SJSA1 (cell line): Measurements from ENCODE around the gene ZNF700. TPM values are rescaled to one million over a fixed set of nuclear protein-coding genes. Genes with fewer than 3 reads are reported as not detected.
"Not testable (repeated sequence)": the region's sequence is repeated elsewhere in the genome, so short reads cannot be mapped to it uniquely, and the experiment has no call there.

Source experiments
- DNase-seq, 2 experiments: peaks; one replicate each; pipeline ENCODE4 v3.0.0-alpha.2; 2015 to 2020; ENCODE audit warnings: low spot score in 2 of 2, low read depth in 1 of 2
- H3K27ac ChIP-seq: fragments of 250-450 bp; sonication (Bioruptor Pico); 2 replicates; pipeline ENCODE4 v1.5.1; 2020; ENCODE audit warnings: mild to moderate bottlenecking, moderate library complexity
- H3K27me3 ChIP-seq: fragments of 250-450 bp; sonication (Bioruptor Pico); replicated peaks from 2 replicates; pipeline ENCODE4 v1.5.1; 2020; ENCODE audit warnings: mild to moderate bottlenecking, moderate library complexity
- H3K36me3 ChIP-seq: fragments of 250-450 bp; sonication (Bioruptor Pico); 2 replicates; pipeline ENCODE4 v1.5.1; 2020; ENCODE audit warnings: mild to moderate bottlenecking
- H3K4me1 ChIP-seq: fragments of 250-450 bp; sonication (Bioruptor Pico); replicated peaks from 2 replicates; pipeline ENCODE4 v1.6.1; 2021; ENCODE audit warnings: mild to moderate bottlenecking
- H3K4me3 ChIP-seq: fragments of 250-450 bp; sonication (Bioruptor Pico); 2 replicates; pipeline ENCODE4 v1.5.1; 2020; ENCODE audit warnings: mild to moderate bottlenecking
- H3K9me3 ChIP-seq: fragments of 250-450 bp; sonication (Bioruptor Pico); replicated peaks from 2 replicates; pipeline ENCODE4 v1.5.1; 2020; ENCODE audit warnings: mild to moderate bottlenecking
- total RNA-seq: library from RNA; depleted of rRNA; stranded (reverse); fragments of >200 nt; shearing (Covaris generic); gene quantifications from 2 replicates; pipeline ENCODE4 v1.2.3, GENCODE V29; 2014; rRNA removed

Gene ZNF700
- total RNA-seq: 8.3 and 10.7 TPM in 2 replicates

DNA sequence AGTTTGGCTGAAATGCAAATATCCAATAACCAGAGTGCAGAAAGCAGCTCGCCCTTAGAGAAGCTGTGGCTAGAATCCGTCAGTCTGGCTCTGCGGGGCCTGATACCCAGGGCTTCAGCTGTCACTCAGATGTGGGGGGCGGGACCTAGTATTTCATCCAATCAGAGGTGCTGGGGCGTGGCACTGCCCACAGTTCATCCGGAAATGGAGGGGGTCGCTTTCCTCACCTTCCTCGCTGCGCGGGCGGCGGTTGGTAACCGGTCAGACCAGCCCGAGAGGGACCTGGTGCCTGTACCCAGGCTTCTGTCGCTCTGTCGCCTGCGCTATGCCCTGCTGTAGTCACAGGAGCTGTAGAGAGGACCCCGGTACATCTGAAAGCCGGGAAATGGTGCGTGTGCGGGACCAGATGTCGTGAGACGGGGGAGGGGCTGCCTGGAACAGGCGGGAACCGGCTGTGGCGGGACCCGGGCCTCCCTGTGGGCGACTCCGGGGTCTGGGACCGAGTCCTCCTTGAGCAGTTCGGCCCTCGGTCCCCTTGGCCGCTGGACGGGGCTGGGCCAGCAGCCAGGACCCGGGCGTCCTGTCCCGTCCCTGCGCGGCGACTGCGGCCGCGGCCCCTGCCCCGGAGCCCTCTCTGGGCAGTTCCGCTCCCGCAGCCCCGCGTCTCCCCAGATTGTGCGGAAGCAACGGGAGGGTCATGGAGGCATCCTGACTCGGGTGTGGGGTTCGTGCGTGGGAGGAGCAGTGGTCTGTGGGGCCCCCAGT, at the start of gene ZNF700:
TSS of gene ZNF700 (plus strand) at position 222 of the 765 bp plus-strand sequence. CDS start at position 326, 104 bp downstream.
- Histone ChIP-seq H3K9me3 (no peaks in the 10 kb centered on the region), H3K4me3 (peak within 1 kb of the TSS; percentile 81), H3K4me1 (peaks cover 4% of the 10 kb centered on the region), H3K27me3 (no peaks in the 10 kb centered on the region), H3K27ac (peak within 1 kb of the TSS; percentile 92), H3K36me3 (peaks cover 18% of the 10 kb centered on the region)
- DNase-seq: peak; percentile 82 to 94

DNA sequence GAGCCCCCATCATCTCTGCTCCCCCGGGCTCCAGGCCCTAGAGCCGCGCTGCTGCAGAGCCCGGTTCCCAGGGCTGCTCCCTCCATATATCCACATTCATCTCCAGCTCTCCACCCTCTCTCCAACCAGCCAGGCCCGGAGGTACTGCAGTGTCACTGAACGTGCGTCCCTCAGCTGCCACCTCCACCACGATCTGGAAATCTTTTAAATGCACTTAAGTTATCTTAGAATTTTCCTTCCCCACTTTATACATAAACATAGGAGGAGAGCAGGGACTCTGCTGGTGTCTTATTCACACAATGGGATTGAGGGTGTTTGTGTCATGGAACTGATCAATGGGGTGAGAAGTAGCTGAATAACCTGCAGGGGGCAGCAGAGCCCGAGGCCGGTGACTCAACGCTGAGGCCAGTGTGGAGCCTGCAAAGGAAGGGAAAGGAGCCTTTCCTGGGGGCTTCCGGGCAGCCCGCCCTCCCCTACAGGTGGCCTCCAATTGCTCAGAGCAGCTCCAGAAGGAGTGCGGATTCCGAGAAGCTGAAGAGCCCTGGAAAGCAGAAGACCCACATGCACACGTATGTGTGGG, 45.1 kb upstream of the ZNF700 start:
- not testable (repeated sequence) for H3K9me3 ChIP-seq, H3K27ac ChIP-seq, DNase-seq, H3K4me1 ChIP-seq, H3K27me3 ChIP-seq, H3K4me3 ChIP-seq, H3K36me3 ChIP-seq

DNA sequence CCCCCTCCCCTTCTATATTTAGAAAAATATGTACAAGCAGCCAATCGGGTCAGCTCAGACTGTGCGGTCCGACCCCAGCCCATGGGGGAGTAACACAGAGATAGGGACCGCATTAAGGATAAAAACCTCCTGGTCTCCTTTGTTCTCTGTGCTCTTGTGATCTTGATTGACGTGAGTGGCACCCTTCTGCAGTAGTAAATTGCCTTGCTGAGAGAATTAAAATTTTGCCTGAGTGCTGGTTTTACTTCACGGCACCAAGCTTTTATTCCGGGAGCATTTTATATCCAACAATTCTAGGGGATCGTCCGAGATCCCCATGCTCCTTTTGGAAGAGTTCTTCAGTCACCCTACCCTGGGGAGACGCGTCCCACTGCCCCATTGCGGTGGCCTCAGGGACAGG, 44.3 kb upstream of the ZNF700 start:
- Histone ChIP-seq H3K27me3 (no peaks in the 10 kb centered on the region), H3K9me3 (no peaks in the 10 kb centered on the region), H3K27ac (no peak overlapping the region), H3K4me3 (no peak overlapping the region), H3K36me3 (no peaks in the 10 kb centered on the region), H3K4me1 (no peaks in the 10 kb centered on the region)
- no peak for DNase-seq

DNA sequence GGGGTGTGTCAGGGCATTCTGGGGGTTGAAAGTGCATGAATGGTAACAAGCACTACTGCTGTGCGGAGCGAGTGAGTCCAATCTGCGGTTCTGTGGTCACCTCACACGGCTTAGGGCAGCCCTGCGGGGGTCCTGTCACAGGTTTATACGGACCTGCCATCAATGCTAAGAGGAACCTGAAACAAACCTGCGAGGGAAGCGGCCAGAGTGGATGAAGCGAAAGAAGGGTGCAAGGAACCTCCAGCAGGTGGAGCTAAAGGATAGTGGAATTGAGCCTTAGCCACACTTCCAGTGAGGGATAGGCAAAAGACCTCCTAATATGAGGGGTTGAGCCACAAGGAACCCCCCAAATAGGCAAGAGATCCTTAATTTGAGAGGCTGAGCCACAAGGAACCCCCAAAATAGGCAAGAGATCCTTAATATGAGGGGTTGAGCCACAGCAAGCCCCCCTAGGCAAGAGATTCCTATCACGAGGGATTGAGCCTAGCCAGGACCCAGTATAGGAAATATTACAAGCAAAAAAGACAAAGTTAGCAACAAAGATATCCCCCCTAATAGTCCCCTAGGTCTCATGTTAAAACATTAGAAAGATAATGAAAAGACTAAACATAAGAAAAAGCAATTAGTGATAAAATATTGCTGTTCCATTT, 43.6 kb upstream of the ZNF700 start:
- H3K4me1 ChIP-seq: no peaks in the 10 kb centered on the region
- no peak overlapping the region for H3K27ac ChIP-seq
- no peaks in the 10 kb centered on the region for H3K27me3 ChIP-seq
- peak in 1 of 2 experiments; percentile 26 for DNase-seq
- H3K36me3 ChIP-seq: no peaks in the 10 kb centered on the region
- no peaks in the 10 kb centered on the region for H3K9me3 ChIP-seq
- no peak overlapping the region for H3K4me3 ChIP-seq

DNA sequence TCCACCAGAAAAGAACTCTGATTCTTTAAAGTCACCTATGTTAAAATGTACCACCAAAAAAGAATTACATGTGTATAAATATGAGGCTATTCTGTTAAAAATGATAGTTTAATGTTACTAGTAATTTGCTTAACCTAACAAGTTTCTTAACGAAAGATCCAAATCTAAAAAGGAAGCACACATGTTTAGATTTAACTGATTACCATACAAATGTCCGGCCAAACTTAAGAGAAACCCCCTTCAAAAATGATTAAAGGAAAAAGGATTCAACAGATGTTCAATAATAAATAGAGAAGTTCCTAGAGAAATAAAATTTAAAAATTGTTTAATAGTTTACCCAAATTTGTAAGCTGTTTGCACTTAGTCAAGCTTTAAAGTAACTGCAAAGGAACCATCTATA, 42.3 kb upstream of the ZNF700 start:
- Histone ChIP-seq H3K27me3 (no peaks in the 10 kb centered on the region), H3K4me1 (no peaks in the 10 kb centered on the region), H3K36me3 (no peaks in the 10 kb centered on the region), H3K27ac (no peak overlapping the region), H3K9me3 (no peaks in the 10 kb centered on the region), H3K4me3 (no peak overlapping the region)
- no peak for DNase-seq

DNA sequence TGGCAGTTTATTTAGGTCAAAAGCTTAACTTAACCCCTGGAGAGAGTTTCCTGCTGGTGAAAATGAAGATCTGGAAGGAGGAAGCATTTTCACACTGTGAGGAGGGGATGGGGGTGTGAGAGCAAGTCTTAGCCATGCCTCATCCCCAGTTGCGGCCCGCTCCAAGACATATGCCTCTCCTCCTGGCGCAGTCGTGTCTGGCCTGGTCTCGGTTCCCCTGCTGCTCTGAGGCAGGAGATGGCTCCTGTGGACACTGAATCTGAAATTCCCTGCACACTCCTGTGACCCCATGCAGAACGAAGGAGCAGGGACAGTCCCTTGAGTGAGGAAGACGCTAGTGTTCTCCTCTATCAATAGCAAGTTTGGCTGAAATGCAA, 37.7 kb upstream of the ZNF700 start:
- Histone ChIP-seq H3K27ac (no peak overlapping the region), H3K9me3 (peaks cover 2% of the 10 kb centered on the region; the same call in 1 of the 2 replicates), H3K4me3 (peak overlapping the region; percentile 51), H3K27me3 (no peaks in the 10 kb centered on the region), H3K4me1 (no peaks in the 10 kb centered on the region), H3K36me3 (no peaks in the 10 kb centered on the region)
- DNase-seq: no peak

DNA sequence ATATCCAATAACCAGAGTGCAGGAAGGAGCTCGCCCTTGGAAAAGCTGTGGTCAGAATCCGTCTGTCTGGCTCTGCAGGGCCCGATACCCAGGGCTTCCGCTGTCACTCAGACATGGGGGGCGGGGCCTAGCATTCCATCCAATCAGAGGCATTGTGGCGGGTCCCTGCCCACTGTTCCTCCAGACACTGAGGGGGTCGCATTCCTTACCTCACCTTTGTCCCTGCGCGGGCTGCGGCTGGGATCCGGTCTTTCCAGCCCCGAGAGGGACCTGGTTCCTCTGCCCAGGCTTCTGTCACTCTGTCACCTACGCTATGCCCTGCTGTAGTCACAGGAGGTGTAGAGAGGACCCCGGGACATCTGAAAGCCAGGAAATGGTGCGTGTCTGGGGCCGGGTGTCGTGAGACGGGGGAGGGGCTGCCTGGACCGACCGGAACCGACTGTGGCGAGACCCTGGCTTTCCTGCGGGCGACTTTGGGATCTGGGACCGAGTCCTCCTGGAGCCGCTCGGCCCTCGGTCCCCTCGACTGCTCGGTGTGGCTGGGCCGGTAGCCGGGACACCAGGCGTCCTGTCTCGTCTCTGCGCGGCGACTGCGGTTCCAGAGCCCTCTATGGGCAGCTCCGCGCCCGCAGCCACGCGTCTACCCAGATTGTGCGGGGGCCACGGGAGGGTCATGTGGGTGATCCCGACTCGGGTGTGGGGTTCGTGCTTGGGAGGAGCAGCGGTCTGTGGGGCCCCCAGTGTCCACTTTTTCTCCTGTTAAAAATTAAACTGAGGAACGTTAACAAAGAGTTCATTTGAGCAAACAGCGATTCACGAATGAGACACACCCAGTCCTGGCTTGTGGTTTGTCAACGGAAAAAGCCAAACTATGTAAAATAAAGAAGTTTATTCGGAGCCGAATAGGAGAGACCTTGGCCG, 37.0 kb upstream of the ZNF700 start, which contains the start of gene ZNF69:
TSS of gene ZNF69 (plus strand) at position 172 of the 921 bp plus-strand sequence. CDS start at position 314, 142 bp downstream.
- peak; percentile 62 to 64 for DNase-seq
- Histone ChIP-seq H3K9me3 (peaks cover 3% of the 10 kb centered on the region; the same call in 1 of the 2 replicates), H3K27ac (peak within 1 kb of the TSS; percentile 46), H3K4me3 (peak within 1 kb of the TSS; percentile 51), H3K36me3 (no peaks in the 10 kb centered on the region), H3K27me3 (no peaks in the 10 kb centered on the region), H3K4me1 (no peaks in the 10 kb centered on the region)

DNA sequence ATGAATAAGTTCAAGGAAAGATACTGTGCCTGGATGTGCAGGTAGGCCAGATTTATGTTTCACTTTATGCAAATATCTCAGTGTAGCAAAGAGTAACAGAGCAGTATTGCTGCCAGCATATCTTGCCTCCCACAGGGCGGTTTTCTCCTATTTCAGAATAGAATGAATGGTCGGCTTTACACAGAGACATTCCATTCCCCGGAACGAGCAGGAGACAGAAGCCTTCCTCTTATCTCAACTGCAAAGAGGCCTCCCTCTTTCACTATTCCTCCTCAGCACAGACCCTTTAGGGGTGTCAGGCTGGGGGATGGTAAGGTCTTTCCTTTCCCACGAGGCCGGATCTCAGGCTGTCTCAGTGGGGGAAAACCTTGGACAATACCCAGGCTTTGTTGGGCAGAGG, 35.0 kb upstream of the ZNF700 start:
- not testable (repeated sequence) for H3K36me3 ChIP-seq, H3K4me3 ChIP-seq, DNase-seq, H3K9me3 ChIP-seq, H3K4me1 ChIP-seq, H3K27me3 ChIP-seq, H3K27ac ChIP-seq

DNA sequence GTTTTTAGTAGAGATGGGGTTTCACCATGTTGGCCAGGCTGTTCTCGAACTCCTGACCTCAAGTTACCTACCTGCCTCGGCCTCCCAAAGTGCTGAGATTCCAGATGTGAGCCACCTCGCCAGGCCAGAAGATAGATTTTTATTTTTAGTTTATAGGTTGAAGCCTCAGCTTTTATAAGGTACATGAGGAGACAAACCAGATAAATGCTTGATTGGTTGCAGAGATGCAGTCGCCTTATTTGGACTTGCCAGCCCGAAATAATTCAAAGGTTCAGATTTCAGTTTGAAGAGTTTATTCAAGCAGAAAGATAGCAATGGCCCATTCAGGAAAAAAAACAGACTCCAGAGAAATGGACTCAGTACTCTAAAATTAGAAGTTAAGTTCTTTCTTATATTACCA, 34.3 kb upstream of the ZNF700 start:
- Histone ChIP-seq H3K4me1 (no peaks in the 10 kb centered on the region), H3K27me3 (no peaks in the 10 kb centered on the region), H3K9me3 (peaks cover 9% of the 10 kb centered on the region; the same call in 1 of the 2 replicates), H3K4me3 (no peak overlapping the region), H3K36me3 (no peaks in the 10 kb centered on the region), H3K27ac (no peak overlapping the region)
- no peak for DNase-seq

DNA sequence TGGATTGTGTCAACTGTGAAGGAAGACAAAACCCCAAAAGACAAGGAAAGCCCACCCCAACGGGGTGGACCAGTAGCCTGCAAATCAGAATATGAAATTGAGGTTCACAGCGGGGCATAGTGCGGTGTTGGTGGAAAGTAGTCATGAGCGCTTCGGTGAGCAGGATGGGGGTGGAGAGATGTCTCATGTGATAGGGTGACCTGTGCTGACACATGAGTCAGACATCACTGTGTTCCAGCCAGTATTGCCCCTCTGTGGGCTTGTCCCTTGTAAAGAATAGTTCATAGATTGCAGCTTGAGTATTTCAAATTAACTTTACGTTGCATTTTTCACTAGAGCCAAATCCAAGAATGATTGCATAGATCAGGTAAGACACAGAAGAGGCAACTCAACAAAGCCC, 30.1 kb upstream of the ZNF700 start:
- Histone ChIP-seq H3K4me1 (no peaks in the 10 kb centered on the region), H3K36me3 (no peaks in the 10 kb centered on the region), H3K9me3 (peaks cover 7% of the 10 kb centered on the region; the same call in 1 of the 2 replicates), H3K27me3 (no peaks in the 10 kb centered on the region), H3K27ac (no peak overlapping the region), H3K4me3 (no peak overlapping the region)
- no peak for DNase-seq

DNA sequence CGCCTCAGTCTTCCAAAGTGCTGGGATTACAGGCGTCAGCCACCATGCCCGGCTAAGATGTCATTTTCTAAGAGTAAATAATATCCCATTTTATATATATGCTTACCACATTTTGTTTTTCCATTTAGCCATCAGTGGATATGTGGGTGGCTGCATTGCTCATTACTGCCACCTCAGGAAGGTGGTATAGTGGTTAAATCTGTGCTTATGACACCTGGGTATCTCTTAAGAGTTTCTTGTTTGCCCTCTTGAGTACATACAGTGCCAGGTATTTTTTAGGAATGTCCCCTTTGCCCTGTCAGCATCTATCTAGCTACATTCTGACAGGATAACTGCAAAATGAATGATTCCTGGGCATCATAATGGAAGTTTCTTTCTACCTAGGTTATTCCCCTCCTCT, 22.7 kb upstream of the ZNF700 start:
- Histone ChIP-seq H3K27me3 (no peaks in the 10 kb centered on the region), H3K27ac (no peak overlapping the region), H3K4me1 (no peaks in the 10 kb centered on the region), H3K9me3 (peaks cover 7% of the 10 kb centered on the region), H3K4me3 (no peak overlapping the region), H3K36me3 (peaks cover 18% of the 10 kb centered on the region)
- no peak for DNase-seq

DNA sequence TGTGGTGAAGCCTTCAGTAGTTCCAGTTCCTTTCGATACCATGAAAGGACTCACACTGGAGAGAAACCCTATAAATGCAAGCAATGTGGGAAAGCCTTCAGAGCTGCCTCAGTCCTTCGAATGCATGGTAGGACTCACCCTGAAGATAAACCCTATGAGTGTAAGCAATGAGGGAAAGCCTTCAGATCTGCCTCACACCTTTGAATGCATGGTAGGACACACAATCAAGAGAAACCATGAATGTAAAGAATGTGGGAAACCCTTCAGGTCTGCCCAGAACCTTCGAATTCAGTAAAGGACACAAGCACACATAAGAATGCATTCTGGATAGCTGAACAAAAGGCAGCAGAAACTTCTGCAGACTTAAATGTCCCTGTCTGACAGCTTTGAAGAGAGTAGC, 19.0 kb upstream of the ZNF700 start:
- H3K4me1 ChIP-seq: no peaks in the 10 kb centered on the region
- H3K36me3 ChIP-seq: peaks cover 18% of the 10 kb centered on the region
- DNase-seq: no peak
- peaks cover 7% of the 10 kb centered on the region for H3K9me3 ChIP-seq
- no peaks in the 10 kb centered on the region for H3K27me3 ChIP-seq
- H3K27ac ChIP-seq: no peak overlapping the region
- H3K4me3 ChIP-seq: no peak overlapping the region

DNA sequence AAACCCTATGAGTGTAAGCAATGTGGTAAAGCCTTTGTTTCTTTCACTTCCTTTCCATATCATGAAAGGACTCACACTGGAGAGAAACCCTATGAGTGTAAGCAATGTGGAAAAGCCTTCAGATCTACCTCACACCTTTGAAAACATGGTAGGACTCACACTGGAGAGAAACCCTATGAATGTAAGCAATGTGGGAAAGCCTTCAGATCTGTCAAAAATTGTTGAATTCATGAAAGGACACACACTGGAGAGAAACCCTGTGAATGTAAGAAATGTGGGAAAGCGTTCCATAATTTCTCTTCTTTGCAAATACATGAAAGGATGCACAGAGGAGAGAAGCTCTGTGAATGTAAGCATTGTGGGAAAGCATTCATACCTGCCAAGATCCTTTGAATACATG, 13.0 kb upstream of the ZNF700 start:
- not testable (repeated sequence) for H3K4me1 ChIP-seq, H3K4me3 ChIP-seq, H3K27me3 ChIP-seq, DNase-seq, H3K36me3 ChIP-seq, H3K9me3 ChIP-seq, H3K27ac ChIP-seq
